C4-2B (cell line): Measurements from ENCODE around the gene EIF4E1B.

Experiments used
- CTCF ChIP-seq: fragments of 450-650 bp; conservative IDR thresholded peaks from 2 replicates; pipeline ENCODE4 v1.5.1; 2017; ENCODE audit warnings: mild to moderate bottlenecking
- ZFX ChIP-seq: fragments of 450-650 bp; IDR thresholded peaks from 2 replicates; pipeline ENCODE4 v1.6.1; 2017

- TF ChIP-seq CTCF (no peak), ZFX (no peak)
These were observed 6.3 kb upstream of the EIF4E1B start for GRCh38 chr5:176624142-176624541.
